Measurements from ENCODE around the gene CHMP2A.

The CHMP2A gene

GRCh38 chr19:58536852-58537798, 17.8 kb downstream of the CHMP2A start:
- TF ChIP-seq, protein P1, sequence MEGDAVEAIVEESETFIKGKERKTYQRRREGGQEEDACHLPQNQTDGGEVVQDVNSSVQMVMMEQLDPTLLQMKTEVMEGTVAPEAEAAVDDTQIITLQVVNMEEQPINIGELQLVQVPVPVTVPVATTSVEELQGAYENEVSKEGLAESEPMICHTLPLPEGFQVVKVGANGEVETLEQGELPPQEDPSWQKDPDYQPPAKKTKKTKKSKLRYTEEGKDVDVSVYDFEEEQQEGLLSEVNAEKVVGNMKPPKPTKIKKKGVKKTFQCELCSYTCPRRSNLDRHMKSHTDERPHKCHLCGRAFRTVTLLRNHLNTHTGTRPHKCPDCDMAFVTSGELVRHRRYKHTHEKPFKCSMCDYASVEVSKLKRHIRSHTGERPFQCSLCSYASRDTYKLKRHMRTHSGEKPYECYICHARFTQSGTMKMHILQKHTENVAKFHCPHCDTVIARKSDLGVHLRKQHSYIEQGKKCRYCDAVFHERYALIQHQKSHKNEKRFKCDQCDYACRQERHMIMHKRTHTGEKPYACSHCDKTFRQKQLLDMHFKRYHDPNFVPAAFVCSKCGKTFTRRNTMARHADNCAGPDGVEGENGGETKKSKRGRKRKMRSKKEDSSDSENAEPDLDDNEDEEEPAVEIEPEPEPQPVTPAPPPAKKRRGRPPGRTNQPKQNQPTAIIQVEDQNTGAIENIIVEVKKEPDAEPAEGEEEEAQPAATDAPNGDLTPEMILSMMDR (conservative IDR thresholded peaks at IDR 0.05; ENCODE audit: low read depth, low read length), result no peak
- no peak overlapping the region for H3K4me3 ChIP-seq (ENCODE audit: low read length)
- DNase-seq (ENCODE audit: low read depth), result no peak

DNA sequence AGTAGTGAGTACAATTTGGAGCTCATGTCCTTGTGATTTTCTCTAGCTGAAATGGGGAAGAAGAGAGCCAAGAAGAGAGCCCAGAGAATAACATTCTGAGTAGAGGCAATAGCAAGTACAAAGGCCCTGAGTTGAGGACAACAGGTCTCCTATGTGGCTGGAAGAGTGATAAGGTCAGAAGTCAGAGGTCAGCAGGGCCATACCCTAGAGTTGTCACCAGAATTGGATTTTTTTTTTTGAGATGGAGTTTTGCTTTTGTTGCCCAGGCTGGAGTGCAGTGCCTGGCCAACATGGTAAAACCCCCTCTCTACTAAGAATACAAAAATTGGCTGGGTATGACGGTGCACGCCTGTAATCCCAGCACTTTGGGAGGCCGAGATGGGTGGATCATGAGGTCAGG, 19.0 kb downstream of the CHMP2A start:
- DNase-seq (ENCODE audit: low read depth), result no peak
- no peak overlapping the region for H3K4me3 ChIP-seq (ENCODE audit: low read length)
- TF ChIP-seq, protein P1 (conservative IDR thresholded peaks at IDR 0.05; ENCODE audit: low read depth, low read length), result no peak

- no peak overlapping the region for H3K4me3 ChIP-seq (ENCODE audit: low read length)
- TF ChIP-seq, protein P1 (conservative IDR thresholded peaks at IDR 0.05; ENCODE audit: low read depth, low read length), result no peak
- DNase-seq (ENCODE audit: low read depth), result no peak
These were observed 23.7 kb downstream of the CHMP2A start for GRCh38 chr19:58531034-58531840.

- no peak overlapping the region for H3K4me3 ChIP-seq (ENCODE audit: low read length)
- DNase-seq (ENCODE audit: low read depth), result no peak
- TF ChIP-seq, protein P1 (conservative IDR thresholded peaks at IDR 0.05; ENCODE audit: low read depth, low read length), result no peak
These were observed 25.5 kb downstream of the CHMP2A start for GRCh38 chr19:58529405-58529804.

- no peak for DNase-seq (ENCODE audit: low read depth)
- TF ChIP-seq, protein P1 (conservative IDR thresholded peaks at IDR 0.05; ENCODE audit: low read depth, low read length), result no peak
These were observed 32.2 kb downstream of the CHMP2A start for GRCh38 chr19:58522709-58523108.

DNA sequence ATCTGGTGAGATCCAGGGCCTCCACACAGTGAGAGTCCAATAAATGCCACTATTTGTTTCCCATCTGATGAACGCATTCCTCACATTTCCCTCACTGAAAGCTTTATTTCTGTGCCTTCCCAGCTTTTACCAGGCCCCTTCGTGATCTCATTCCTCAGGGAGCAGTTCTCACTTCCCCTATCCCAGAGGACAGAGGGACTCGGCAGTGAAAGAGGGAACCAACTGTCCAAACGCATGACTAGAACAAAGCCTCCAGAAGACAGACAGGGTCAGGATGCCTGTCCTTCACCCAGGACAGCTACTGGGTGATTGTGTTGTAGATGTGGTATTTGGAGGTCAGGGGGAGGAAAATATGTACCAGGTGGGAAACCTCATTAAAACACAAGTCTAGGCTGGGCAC, 33.3 kb downstream of the CHMP2A start:
- DNase-seq (ENCODE audit: low read depth), result no peak
- TF ChIP-seq, protein P1 (conservative IDR thresholded peaks at IDR 0.05; ENCODE audit: low read depth, low read length), result no peak
- H3K4me3 ChIP-seq (ENCODE audit: low read length), result no peak overlapping the region

More at GRCh38 chr19:58522709-58523108, 32.2 kb downstream of the CHMP2A start:
- no peak overlapping the region for H3K4me3 ChIP-seq (ENCODE audit: low read length)
